NCI-H2107 (cell line): ENCODE results near the gene UQCR10.

Experiments used
- DNase-seq: peaks from one replicate; lab custom pipeline; 2025; lab: John Stamatoyannopoulos, UW

The UQCR10 gene

GRCh38 chr22:29767171-29768051 lies at the start of gene UQCR10:
Gene UQCR10, plus strand, starts transcription at chr22:29767369. Its CDS starts 30 bp downstream, at chr22:29767399.
- DNase-seq: peak; percentile 68

- no peak for DNase-seq
These were observed 49.4 kb upstream of the UQCR10 start for GRCh38 chr22:29717789-29718188.

DNA sequence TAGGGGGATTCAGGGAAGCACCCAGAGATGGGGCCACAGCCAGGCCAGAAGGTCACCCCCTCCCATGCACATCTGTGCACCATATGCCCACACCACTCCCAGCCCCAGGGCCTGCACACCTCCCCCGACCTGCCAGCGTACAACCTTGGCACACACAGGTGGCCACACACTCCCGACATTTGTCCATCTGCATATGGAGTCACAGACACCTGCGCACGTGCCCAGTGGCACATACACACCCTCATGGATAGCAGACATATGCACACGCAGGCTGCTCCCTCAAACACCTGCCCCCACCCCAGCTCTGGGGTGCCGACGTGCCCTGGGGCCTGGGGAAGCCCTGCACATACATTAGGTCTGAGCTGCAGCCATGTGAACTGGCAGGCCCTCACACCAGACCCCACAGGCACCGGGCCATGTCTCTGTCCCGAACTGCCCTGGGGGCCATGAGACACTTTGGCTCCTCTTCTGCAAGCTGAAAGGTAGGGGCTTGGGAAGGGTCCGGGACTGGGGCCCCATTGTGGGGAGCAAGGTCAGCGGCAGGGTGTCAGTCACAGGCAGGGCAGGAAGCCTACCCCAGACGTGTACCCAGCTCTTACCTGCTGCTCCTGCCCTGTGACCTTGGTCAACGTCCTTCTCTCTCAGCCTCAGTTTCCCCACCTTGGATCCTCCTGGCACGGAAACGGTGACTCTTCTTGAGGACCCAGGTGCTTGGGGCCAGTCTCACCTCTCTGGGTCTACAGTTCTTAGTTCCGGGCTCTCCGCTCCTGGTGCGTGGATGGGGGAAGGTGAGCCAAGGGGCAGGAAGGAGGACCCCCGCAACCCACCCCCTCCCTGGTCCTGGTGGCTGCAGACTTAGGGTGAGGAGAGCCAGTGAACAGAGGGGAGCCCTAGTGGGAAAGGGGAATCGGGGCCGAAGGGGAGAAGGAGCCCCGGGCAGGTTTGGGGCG lies 47.9 kb upstream of the UQCR10 start:
- no peak for DNase-seq

DNA sequence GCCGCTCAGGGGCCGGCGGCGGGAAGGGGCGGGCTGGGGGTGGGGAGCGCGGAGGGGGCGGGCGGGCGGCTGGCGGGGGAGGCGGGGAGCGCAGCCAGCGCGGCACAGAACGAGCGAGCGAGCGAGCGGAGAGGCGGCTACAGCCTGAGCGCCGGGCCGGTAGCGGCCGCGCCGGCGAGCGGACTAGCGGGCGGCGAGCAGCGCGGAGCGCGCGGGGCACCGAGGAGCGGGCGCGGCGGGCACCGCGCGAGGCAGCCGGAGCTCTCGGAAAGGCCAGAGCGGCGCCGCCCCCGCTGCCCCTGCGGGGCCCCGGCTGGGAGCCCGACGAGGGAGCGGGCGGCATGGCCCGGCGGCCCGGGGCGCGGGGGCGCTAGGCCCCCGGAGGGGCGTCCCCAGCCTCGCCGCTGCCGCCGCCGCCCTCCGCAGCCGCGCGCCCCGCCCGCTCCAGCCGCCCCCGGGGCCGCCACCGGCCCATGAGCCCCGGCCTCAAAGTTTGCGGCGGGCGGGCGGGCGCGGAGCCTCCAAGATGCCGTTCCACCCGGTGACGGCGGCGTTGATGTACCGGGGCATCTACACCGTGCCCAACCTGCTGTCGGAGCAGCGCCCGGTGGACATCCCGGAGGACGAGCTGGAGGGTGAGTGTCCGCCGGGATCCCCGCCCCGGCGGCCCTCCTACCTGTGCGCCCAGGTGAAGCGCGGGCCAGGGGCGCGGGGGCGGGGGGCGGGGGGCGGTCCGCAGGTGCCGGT lies 47.1 kb upstream of the UQCR10 start, which contains the start of gene CABP7:
Gene CABP7, plus strand, starts transcription at position 105 of the 747 bp plus-strand sequence. Its CDS starts 422 bp downstream, at position 527.
- DNase-seq: no peak

DNA sequence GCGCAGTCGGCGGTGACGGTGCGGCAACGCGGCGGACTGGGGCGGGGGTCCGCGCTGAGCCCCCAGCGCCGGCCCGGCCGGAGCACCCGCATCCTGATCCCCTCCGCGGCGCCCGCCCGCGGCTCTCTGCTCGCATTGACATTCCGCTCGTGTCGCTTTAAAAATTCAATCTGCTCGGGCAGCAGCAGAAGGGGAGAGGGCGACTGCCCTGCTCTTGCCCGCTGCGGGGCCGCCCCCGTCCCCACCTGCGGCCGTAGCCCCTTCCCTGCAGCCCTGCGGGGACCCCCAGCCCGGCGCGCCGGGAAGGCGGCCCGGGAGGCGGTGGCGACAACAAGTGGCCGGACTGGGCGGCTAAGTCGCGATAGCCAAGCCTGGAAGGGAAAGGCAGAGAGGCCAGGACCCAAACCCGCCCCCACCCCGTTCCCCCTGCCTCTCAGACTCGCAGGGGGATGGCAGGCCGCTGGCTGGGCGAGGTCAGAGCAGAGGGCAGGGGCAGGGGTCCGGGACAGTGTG lies 46.3 kb upstream of the UQCR10 start:
- DNase-seq: no peak

DNA sequence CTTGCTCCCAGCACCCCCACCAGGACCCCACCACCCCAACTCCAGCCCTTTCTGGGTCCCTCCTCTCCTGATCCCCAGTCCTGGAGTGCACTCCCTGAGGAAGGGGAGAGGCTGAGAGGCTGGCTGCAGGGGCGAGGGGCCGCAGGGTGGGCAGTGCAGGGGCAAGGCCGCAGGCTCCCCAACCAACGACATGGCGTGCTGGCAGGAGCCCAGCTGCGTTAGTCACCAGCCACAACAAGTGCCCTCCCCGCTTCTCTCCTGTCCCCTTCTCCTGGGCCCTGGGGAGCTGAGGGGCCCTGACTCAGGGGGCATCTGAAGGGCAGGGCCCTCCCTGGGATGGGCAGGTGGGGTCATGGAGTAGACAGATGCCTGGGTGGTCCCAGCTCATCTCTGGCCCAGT lies 45.0 kb upstream of the UQCR10 start:
- no peak for DNase-seq

DNA sequence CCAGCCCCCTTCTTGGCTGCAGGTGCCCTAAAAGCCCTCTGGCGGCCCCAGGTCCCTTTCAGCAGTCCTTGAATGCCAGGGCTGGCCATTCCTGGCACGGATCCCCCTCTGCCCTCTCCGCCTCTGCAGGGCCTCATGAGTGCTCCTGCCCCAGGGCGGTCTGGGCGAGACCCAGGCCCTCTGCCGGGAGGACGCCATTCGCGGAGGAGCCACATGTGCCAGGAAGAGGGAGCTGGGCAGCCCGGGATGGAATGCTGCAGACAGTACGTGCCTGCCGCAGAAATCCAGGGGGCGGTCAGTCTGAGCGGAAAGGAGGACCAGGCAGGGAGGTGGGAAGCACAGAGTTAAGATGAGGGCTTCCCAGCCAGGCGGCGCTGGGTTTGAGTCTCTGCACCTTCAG lies 44.6 kb upstream of the UQCR10 start:
- no peak for DNase-seq

DNA sequence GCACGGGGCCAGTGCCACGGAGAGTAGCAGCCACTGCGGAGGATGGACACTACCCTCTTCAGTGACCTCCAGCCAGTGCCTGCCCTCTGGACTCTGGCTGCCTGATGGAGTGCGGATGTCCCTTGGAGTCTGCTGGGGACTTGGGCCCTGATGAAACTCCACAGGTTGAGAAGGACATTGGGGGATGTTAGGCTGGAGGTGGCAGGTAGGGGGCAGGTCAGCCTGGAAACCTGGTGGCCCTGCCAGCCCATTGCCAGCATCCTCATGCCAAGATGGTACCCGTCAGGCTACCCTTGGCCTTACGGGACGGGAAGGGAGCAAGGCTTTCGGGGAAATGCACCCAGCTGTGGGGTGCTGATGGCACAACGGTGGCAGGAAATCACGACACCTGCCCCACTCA lies 43.4 kb upstream of the UQCR10 start:
- DNase-seq: no peak

GRCh38 chr22:29724843-29725242 lies 42.3 kb upstream of the UQCR10 start:
- no peak for DNase-seq

- no peak for DNase-seq
These were observed 41.1 kb upstream of the UQCR10 start for GRCh38 chr22:29726106-29726505.

DNA sequence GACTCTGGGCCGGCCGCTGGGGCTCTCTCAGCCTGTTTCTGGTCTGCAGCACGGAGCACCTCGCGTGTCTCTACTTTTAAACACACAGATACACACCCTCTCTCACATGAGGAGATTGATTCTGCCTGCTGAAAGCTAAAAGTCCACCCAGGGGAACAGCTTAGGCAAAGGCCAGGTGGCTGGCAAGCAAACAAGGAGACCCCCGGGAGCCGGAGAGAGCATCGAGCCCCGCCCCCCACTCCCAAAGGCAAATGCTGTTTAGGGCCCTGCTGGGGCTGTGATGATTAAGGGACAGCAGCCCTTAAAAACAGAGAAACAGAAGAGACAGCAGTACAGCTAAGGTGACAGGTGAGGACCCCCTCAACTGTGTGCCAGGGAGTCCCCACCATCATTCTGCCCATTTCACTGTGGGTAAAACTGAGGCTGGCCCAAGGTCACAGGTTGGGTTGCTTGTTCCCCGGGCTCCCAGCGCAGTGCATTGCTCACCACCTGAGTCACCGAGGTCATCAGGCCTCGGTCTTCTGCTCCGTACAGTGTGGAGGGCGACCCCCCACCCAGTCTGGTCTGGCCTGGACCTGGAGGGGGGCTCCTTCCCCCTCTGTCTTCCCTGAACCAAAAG lies 40.5 kb upstream of the UQCR10 start:
- DNase-seq: no peak

DNA sequence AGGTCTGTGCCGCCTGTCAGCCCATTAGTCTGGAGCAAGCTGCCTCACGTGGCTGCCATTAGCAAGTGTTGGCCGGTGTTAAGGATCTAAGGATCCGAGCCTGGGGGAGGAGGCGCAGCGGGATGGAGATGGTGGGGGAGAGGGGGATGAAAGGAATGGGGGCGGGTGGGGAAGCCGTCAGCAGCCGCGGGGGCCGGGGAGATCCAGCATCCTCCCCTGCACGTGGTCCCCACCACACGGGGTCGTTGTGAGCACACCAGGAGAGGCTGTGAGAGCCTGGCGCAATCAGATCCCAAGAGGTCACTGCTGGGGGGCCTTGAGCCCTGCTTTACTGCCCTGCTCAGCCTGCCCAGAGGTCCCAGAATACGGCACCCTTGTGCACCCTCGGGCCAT lies 40.0 kb upstream of the UQCR10 start:
- no peak for DNase-seq

DNA sequence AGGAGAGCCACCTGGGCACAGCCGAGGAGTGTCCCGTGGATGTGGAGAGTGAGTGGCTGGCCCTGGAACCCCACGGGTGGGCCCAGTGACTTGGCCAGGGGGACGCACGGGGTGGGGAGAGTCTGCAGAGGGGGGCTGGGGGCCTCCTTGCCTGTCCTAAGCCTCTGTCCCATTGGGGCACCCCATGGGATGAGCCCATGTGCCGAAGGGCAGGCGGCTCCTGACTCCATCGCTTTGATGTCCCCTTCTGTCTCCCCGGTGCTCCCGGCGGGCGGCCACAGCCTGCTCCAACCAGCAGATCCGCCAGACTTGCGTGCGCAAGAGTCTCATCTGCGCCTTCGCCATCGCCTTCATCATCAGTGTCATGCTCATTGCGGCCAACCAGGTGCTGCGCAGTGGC lies 38.0 kb upstream of the UQCR10 start:
- no peak for DNase-seq

DNA sequence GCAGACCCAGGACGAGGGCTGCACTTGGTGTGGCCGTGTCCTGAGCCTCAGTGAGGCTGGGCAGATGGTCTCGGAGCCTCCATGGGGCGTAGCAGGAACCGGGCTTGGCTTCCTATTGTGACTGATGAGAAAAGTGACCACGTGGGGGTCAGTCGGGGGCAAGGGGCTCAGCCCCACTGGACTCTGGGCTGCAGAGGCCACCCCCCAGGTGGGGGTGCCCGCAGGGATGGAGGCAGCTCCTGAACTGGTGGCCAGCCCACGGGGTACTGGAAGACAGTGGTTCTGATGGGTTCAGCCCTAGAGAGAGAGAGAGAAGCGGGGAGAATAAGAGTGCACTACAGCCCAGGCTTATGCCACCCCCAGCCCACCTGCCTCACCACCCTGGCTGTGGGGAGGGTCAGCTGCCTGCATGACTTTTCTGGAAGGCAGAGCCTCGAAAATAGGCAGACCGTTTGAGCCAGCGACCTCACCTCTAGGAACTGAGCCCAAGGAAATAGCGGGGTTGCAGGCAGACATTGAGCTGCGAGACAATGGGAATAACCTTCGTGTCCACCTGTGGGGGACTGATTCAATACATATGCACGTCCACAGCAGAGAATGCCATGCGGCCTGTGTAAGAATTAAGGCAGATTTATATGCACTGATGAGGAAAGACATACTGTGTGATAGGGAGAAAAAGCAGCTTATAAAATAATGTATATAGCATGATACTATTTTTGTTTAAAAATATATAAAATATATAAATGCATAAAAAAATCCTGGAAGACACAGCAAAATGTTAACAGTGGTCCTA lies 35.9 kb upstream of the UQCR10 start:
- no peak for DNase-seq

DNA sequence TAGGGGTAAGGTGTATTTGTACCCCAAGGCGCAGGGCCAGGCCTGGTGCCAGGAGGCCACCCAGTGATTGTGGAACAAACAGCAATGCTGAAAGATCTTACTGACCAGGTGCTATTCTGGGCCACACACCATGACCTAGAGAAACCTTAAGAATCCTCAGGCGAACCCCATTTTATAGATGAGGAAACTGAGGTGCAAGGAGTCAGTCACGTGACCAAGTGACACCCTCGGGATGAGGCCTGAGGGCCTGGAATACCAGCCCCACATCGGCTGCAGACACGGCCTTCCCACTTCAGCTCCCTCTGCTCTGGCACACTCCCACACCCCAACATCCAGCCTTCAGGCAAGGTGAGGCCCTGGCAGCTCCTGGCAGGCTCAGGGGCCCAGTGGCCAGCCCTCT lies 34.3 kb upstream of the UQCR10 start:
- no peak for DNase-seq

DNA sequence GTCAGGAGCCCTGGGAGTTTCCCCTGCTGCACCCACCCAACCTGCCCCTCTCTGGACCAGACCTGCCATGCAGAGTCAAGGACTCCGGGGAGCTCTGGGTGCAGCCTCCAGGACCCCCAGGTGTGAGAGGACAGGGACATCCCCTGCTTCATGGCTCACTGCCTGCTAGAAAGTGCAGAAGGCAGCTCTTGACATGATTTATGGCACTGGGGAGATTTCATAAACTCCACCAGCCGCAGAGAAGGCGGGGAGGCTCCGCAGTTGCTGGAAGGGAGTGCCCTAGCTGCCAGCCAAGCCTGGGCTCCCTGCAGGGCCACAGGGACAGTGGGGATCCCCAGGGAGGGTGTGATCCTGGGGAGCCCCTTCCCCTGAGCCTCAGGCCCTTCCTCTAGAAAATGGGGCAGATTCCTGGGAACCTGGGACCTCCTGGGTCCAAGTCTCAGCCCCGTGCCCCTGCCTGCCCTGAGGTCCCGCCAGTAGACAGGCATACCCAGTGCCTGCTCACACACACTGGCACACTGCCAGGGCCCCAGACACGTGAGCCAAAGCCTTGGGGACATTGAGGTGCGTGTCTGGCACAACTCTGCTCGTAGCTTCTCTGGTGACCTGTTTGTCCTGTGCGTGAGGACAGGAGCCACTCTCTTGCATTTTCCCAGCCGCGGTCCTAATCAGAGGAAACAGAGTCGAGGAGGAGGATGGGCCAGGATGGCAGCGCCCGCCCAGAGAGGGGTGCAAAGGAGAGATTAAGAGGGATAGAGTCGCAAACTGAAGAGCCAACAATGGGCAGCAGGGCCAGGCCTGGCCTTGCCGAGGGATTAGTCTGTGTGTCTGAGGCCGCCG lies 33.6 kb upstream of the UQCR10 start:
- DNase-seq: peak; percentile 18

DNA sequence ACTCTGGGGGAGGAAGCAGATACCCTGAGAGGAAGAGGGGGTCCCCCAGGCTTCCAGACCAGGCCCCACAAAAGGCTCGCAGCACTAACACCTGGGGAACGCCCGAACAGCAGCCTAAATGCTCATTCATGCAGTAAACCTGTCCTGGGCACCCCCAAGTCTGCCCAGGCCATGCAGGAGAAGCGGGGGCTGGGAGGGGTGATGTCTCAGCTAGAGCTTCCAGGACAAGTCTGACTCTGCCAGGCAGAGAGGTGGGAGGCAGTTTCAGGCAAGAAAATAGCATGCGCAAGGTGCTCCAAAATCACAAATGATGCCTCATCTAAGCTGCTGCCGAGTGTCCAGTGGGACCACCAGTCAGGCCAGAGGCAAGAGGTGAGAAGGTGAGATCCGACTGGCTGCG lies 32.8 kb upstream of the UQCR10 start:
- no peak for DNase-seq

- no peak for DNase-seq
These were observed 32.3 kb upstream of the UQCR10 start for GRCh38 chr22:29734838-29735237.

DNA sequence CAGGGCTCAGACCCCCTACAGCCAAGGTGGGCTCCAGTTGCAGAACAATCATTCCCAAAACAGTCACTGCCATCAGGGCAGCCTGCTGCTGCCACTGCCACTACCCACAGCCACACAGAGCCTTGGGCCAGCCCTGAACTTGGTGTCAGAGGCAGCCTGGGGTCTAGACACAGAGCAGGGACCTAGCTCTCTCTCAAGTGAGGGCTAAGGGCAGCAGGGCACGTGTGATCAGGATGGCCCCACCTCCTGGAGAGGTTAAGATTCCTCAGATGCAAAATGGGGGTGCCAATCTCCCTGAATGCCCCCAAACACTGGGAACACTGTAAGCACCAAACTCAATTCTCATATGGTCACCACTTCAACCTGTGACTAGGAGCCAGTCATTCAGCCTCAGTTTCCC lies 31.8 kb upstream of the UQCR10 start:
- DNase-seq: no peak
